ENCODE measurements around the gene ARHGEF2.
"Not testable (repeated sequence)": the region's sequence is repeated elsewhere in the genome, so short reads cannot be mapped to it uniquely, and the experiment has no call there.

The ARHGEF2 gene

GRCh38 chr1:155989242-155990004 is 11.1 kb upstream of the ARHGEF2 start:
- DNase-seq, result peak; percentile 46

GRCh38 chr1:155984903-155985645 is 6.7 kb upstream of the ARHGEF2 start:
- DNase-seq, result not testable (repeated sequence)

- DNase-seq, result no peak
These were observed 6.0 kb upstream of the ARHGEF2 start for GRCh38 chr1:155984341-155984740.

GRCh38 chr1:155983191-155984024 is 5.1 kb upstream of the ARHGEF2 start:
- no peak for DNase-seq

GRCh38 chr1:155982106-155982505 is 3.8 kb upstream of the ARHGEF2 start:
- DNase-seq, result no peak

- DNase-seq, result no peak
These were observed 3.1 kb upstream of the ARHGEF2 start for GRCh38 chr1:155981266-155982088.

GRCh38 chr1:155979597-155980343 is 1.4 kb upstream of the ARHGEF2 start:
- DNase-seq, result no peak

- no peak for DNase-seq
These were observed 654 bp upstream of the ARHGEF2 start for GRCh38 chr1:155978973-155979429.

GRCh38 chr1:155977690-155978324 is 540 bp downstream of the ARHGEF2 start:
- no peak for DNase-seq

GRCh38 chr1:155976913-155977689 is 1.2 kb downstream of the ARHGEF2 start:
- DNase-seq, result no peak

GRCh38 chr1:155976062-155976912 is 2.1 kb downstream of the ARHGEF2 start:
- DNase-seq, result peak; percentile 89

GRCh38 chr1:155975375-155976061 is 2.8 kb downstream of the ARHGEF2 start:
- no peak for DNase-seq

GRCh38 chr1:155974208-155975115 is 3.9 kb downstream of the ARHGEF2 start:
- DNase-seq, result no peak

GRCh38 chr1:155973723-155974122 is 4.6 kb downstream of the ARHGEF2 start:
- DNase-seq, result no peak

- no peak for DNase-seq
These were observed 6.2 kb downstream of the ARHGEF2 start for GRCh38 chr1:155971910-155972809.

- DNase-seq, result peak; percentile 68
These were observed 7.7 kb downstream of the ARHGEF2 start for GRCh38 chr1:155970531-155971167.
